GM19328 (cell line): Measurements from ENCODE around the gene GABBR1.

Experiments
- ATAC-seq: cut with Tn5 transposase; IDR thresholded peaks from one replicate; pipeline ENCODE4 v1.9.1; 2021; ENCODE audit warnings: mild to moderate bottlenecking, moderate library complexity; ENCODE audit not compliant: unreplicated experiment

GABBR1 gene

GRCh38 chr6:29530671-29531310 lies 102.2 kb downstream of the GABBR1 start:
- no peak for ATAC-seq

- ATAC-seq, result no peak
These were observed 103.0 kb downstream of the GABBR1 start for GRCh38 chr6:29529956-29530355.

GRCh38 chr6:29528988-29529560 lies 103.9 kb downstream of the GABBR1 start:
- ATAC-seq, result no peak

GRCh38 chr6:29528300-29528931 lies 104.6 kb downstream of the GABBR1 start:
- no peak for ATAC-seq

GRCh38 chr6:29527564-29527963 lies 105.4 kb downstream of the GABBR1 start:
- no peak for ATAC-seq

GRCh38 chr6:29527126-29527525 lies 105.9 kb downstream of the GABBR1 start:
- no peak for ATAC-seq

- no peak for ATAC-seq
These were observed 107.7 kb downstream of the GABBR1 start for GRCh38 chr6:29525311-29525639.

- no peak for ATAC-seq
These were observed 108.3 kb downstream of the GABBR1 start for GRCh38 chr6:29524444-29525310.

GRCh38 chr6:29524044-29524443 lies 108.9 kb downstream of the GABBR1 start:
- no peak for ATAC-seq

- ATAC-seq, result no peak
These were observed 110.8 kb downstream of the GABBR1 start for GRCh38 chr6:29522227-29522626.

- no peak for ATAC-seq
These were observed 111.8 kb downstream of the GABBR1 start for GRCh38 chr6:29521006-29521680.

GRCh38 chr6:29520232-29520631 lies 112.8 kb downstream of the GABBR1 start:
- ATAC-seq, result no peak

GRCh38 chr6:29519291-29520010 lies 113.5 kb downstream of the GABBR1 start:
- ATAC-seq, result no peak

- no peak for ATAC-seq
These were observed 115.1 kb downstream of the GABBR1 start for GRCh38 chr6:29517728-29518440.

- no peak for ATAC-seq
These were observed 115.7 kb downstream of the GABBR1 start for GRCh38 chr6:29517245-29517644.

GRCh38 chr6:29516108-29516507 lies 116.9 kb downstream of the GABBR1 start:
- no peak for ATAC-seq

- ATAC-seq, result no peak
These were observed 122.2 kb downstream of the GABBR1 start for GRCh38 chr6:29510746-29511300.

GRCh38 chr6:29510202-29510601 lies 122.8 kb downstream of the GABBR1 start:
- ATAC-seq, result no peak
